HEK293 (cell line): ENCODE data around the gene SPRR2D.

Experiments
- CTCF ChIA-PET: fragments of 350-600 bp; formaldehyde crosslinking; extraction: SDS; loops from one replicate; lab custom pipeline; 2021; ENCODE audit warnings: antibody characterized with exemption; lab: Yijun Ruan, JAX
- POLR2A ChIA-PET: fragments of 300-600 bp; formaldehyde crosslinking; extraction: SDS; loops from one replicate; lab custom pipeline; 2020; ENCODE audit warnings: antibody characterized with exemption, inconsistent platforms; lab: Yijun Ruan, JAX
- H3K27ac ChIP-seq: fragments of 200-500 bp; sonication (Bioruptor generic); 2 replicates; pipeline ENCODE4 v1.5.1; 2014; ENCODE audit warnings: low read depth, low read length, control low read depth, inconsistent platforms; ENCODE audit errors: extremely low read depth
- H3K36me3 ChIP-seq, 2 experiments: fragments of 200-500 bp in 1 of 2; sonication (Bioruptor generic) in 1 of 2; 1 replicate in 1 of 2; 2 replicates in 1 of 2; pipeline ENCODE4 v1.5.1; 2014 to 2017; ENCODE audit warnings: inconsistent platforms in 2 of 2, low read length in 2 of 2; ENCODE audit not compliant: control insufficient read depth in 2 of 2, insufficient read depth in 1 of 2
- H3K4me1 ChIP-seq: fragments of 200-500 bp; sonication (Bioruptor generic); 2 replicates; pipeline ENCODE4 v1.5.1; 2014; ENCODE audit warnings: mild to moderate bottlenecking, low read length, inconsistent platforms; ENCODE audit not compliant: control insufficient read depth, insufficient read depth
- H3K4me3 ChIP-seq: 2 replicates; pipeline ENCODE4 v1.5.1; 2011; ENCODE audit warnings: low read depth, mild to moderate bottlenecking, control low read depth, low read length, moderate library complexity
- H3K9me3 ChIP-seq: fragments of 200-500 bp; sonication (Bioruptor generic); 2 replicates; pipeline ENCODE4 v1.5.1; 2014; ENCODE audit warnings: low read depth, low read length, inconsistent platforms; ENCODE audit not compliant: control insufficient read depth, insufficient read depth
- GLI4 ChIP-seq: fragments of 450-650 bp; formaldehyde crosslinking; IDR thresholded peaks from 2 replicates; pipeline ENCODE4 v1.5.1; 2016; ENCODE audit warnings: missing biosample characterization, missing genetic modification characterization
- TF ChIP-seq, protein P1 (sequence below): fragments of 450-650 bp; formaldehyde crosslinking; IDR thresholded peaks from 2 replicates; pipeline ENCODE4 v1.5.1; 2016; ENCODE audit warnings: missing biosample characterization, missing genetic modification characterization, low read depth

The SPRR2D gene

DNA sequence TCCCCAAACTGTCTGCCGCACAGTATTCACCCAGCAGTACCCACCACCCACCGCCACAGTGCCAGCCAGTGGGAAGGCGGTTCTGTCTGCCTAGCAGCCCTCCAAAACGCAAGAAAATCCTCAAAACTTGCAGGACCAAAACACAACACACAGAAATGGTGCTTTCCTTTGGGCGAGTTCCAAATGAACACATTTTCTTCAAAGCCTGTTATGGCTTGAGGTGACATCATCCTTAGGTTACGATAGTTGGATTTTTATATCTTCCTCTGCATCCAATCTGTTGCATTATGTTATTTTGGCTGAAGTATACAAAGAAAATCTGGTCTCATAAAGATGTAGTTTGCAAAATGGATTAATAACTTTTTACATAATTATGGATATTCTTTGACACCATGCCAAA, 47.7 kb downstream of the SPRR2D start:
- no peaks in the 10 kb centered on the region for H3K9me3 ChIP-seq
- H3K36me3 ChIP-seq, result no peaks in the 10 kb centered on the region
- no peaks in the 10 kb centered on the region for H3K4me1 ChIP-seq
- CTCF ChIA-PET, result no interaction called here
- H3K4me3 ChIP-seq, result no peak overlapping the region
- TF ChIP-seq, protein P1, sequence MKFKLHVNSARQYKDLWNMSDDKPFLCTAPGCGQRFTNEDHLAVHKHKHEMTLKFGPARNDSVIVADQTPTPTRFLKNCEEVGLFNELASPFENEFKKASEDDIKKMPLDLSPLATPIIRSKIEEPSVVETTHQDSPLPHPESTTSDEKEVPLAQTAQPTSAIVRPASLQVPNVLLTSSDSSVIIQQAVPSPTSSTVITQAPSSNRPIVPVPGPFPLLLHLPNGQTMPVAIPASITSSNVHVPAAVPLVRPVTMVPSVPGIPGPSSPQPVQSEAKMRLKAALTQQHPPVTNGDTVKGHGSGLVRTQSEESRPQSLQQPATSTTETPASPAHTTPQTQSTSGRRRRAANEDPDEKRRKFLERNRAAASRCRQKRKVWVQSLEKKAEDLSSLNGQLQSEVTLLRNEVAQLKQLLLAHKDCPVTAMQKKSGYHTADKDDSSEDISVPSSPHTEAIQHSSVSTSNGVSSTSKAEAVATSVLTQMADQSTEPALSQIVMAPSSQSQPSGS, result peak; percentile 51
- TF ChIP-seq GLI4, result no peak
- H3K27ac ChIP-seq, result no peak overlapping the region
- POLR2A ChIA-PET, result no interaction called here
